ENCODE measurements around the gene LIFR.

LIFR gene

GRCh38 chr5:38581597-38581996 is 25.2 kb upstream of the LIFR start:
- no peak for TF ChIP-seq CTCF (IDR thresholded peaks at IDR 0.05; ENCODE audit: low read depth, low read length, missing control alignments)
- no peak for DNase-seq (ENCODE audit: low read depth)
- H3K4me3 ChIP-seq (ENCODE audit: low read depth, low read length) = no peak overlapping the region

- H3K4me3 ChIP-seq (ENCODE audit: low read depth, low read length) = no peak overlapping the region
- no peak for TF ChIP-seq CTCF (IDR thresholded peaks at IDR 0.05; ENCODE audit: low read depth, low read length, missing control alignments)
- no peak for DNase-seq (ENCODE audit: low read depth)
These were observed 22.7 kb upstream of the LIFR start for GRCh38 chr5:38579105-38579504.

- no peak for TF ChIP-seq CTCF (IDR thresholded peaks at IDR 0.05; ENCODE audit: low read depth, low read length, missing control alignments)
- no peak overlapping the region for H3K4me3 ChIP-seq (ENCODE audit: low read depth, low read length)
These were observed 20.7 kb upstream of the LIFR start for GRCh38 chr5:38576961-38577684.

GRCh38 chr5:38576442-38576841 is 20.0 kb upstream of the LIFR start:
- TF ChIP-seq CTCF (IDR thresholded peaks at IDR 0.05; ENCODE audit: low read depth, low read length, missing control alignments) = no peak
- no peak for DNase-seq (ENCODE audit: low read depth)
- H3K4me3 ChIP-seq (ENCODE audit: low read depth, low read length) = no peak overlapping the region

More at GRCh38 chr5:38576961-38577684, 20.7 kb upstream of the LIFR start:
- DNase-seq (ENCODE audit: low read depth) = no peak

GRCh38 chr5:38575476-38575875 is 19.0 kb upstream of the LIFR start:
- no peak overlapping the region for H3K4me3 ChIP-seq (ENCODE audit: low read depth, low read length)
- DNase-seq (ENCODE audit: low read depth) = no peak
- no peak for TF ChIP-seq CTCF (IDR thresholded peaks at IDR 0.05; ENCODE audit: low read depth, low read length, missing control alignments)

- no peak for DNase-seq (ENCODE audit: low read depth)
- H3K4me3 ChIP-seq (ENCODE audit: low read depth, low read length) = no peak overlapping the region
- TF ChIP-seq CTCF (IDR thresholded peaks at IDR 0.05; ENCODE audit: low read depth, low read length, missing control alignments) = no peak
These were observed 17.6 kb upstream of the LIFR start for GRCh38 chr5:38574009-38574408.

- no peak for DNase-seq (ENCODE audit: low read depth)
- TF ChIP-seq CTCF (IDR thresholded peaks at IDR 0.05; ENCODE audit: low read depth, low read length, missing control alignments) = no peak
- no peak overlapping the region for H3K4me3 ChIP-seq (ENCODE audit: low read depth, low read length)
These were observed 17.1 kb upstream of the LIFR start for GRCh38 chr5:38573521-38573920.

All from GM12864 (cell line).